Ecto neural progenitor cell (in vitro differentiated cells): ENCODE data around the gene FOXN3.
A peak's percentile ranks its signal among the peaks of the same experiment; 100 is the strongest.
"Not testable (repeated sequence)": the region's sequence is repeated elsewhere in the genome, so short reads cannot be mapped to it uniquely, and the experiment has no call there.

Source experiments
- DNase-seq: peaks from one replicate; pipeline ENCODE4 v3.0.0-alpha.2; 2018; ENCODE audit warnings: low spot score

FOXN3 gene

GRCh38 chr14:89228921-89229639, 188.0 kb downstream of the FOXN3 start:
- DNase-seq, result no peak

DNA sequence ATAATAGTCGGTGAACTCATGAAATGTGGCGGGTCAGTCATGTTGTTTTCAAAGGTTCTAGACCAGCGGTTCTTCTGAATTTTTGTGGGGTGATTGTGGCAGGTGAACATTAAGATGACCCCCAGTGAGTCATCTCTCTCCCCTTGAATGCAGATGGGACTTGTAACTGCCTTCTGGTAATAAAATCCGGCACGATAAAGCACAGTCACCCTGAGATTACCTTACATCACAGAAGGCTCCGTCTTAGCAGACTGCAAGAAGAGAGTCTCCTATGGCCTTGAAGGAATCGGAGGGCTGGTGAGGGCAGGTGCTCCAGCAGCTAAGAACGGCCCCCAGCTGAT, 189.6 kb downstream of the FOXN3 start:
- DNase-seq, result no peak

- no peak for DNase-seq
These were observed 190.1 kb downstream of the FOXN3 start for GRCh38 chr14:89226801-89227495.

DNA sequence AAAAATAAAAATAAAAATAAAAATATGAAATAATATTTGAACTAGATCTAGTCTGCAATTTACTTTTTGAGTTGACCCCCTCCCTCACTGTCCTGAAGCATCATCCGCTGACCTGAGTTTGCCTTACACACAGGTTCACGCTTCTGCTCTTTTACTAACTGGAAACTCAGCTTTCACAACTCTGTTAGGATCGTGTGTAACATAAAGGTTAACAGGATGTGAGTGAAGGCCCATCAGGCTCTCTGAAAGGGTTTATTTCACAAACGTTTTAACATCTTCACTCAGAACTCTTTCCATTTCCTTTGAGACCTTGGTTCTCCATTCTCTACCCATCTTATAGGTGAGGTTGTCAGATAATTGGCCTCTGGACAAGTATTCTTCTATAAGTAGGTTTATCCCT, 191.4 kb downstream of the FOXN3 start:
- DNase-seq, result no peak

DNA sequence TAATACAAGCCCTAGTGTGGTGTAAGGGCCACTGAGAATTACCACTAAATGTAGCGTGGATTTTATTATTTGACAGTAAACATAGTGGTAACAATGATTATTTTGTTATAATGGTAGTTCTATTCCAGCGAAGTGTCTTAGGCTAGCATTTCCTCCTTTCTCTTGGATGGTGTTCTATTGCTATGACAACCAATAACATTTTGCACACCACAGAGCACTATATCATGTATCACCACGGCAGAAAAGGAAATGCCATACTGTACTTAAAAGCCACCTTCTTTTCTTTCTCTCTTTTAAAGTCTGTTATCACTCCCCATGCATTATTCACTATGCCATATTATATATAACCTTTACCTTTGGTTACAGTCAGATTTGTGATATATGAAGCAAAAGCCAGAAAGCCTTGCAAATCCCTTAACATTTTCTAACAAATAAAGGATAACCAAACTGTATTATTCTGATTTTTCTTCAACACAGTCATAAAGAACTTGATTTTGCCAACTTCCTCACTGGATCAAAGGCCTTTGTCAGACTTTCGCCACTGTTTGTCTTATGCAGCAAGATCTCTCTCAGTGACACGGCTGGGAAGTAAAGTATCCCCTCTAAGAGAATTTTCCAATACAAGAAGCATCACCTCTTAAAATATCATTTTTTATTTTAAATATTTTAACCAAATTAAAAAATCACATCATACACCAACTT, 195.8 kb downstream of the FOXN3 start:
- no peak for DNase-seq

- no peak for DNase-seq
These were observed 198.0 kb downstream of the FOXN3 start for GRCh38 chr14:89219051-89219450.

GRCh38 chr14:89217891-89218290, 199.1 kb downstream of the FOXN3 start:
- DNase-seq, result no peak

GRCh38 chr14:89215531-89215930, 201.5 kb downstream of the FOXN3 start:
- no peak for DNase-seq

DNA sequence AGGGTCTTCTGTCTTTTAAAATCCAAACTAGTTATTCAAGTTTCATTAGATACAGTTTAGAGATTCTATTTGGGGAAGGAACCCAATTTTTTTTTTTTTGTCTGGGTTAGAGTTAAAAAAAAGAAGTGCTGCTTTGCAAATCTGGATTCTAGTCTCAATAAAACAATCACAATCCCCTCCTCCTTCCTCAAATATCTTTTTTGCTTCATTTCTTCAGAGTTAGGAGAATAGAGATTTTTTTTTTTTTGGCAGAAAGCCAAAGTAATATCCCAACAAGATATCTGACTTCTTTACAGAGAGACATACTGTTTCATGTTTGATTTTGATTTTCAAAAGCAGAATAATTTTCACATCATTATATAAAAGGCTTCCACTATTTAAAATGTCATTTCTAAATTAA, 201.9 kb downstream of the FOXN3 start:
- no peak for DNase-seq

DNA sequence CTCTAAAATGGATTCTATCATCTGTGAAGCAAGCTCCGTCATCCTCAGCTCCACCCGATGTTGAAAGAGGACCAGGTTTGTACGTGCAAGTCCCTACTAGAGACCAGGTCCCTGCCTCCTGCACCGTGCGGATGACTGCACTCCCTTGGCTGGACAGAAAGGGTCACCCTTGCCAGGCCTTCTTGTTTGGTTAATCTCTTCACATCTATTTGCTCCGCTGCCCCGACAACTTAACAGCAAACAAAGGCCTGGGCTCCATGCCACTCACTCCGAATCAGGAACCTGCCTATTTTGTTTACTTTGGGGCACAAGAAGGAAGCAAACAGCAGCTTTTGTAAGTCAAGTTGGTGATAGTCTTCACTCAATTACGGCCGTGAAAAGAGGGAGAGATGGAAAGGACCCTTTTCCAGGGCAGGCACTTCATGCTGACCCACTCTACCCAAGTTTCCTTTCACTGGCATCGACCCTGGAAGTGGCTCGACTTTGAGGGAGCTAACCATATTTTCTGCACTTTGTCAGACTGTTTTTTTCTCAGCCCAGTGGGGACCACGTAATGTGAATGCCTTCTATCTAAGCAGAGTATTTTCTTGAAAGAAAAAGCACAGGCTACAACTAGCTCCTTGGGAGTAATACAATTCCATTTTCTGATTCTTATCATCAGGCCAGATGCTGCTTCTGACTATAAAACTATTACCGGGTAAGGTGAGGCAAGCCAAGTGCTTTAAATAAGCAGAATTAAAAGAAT, 202.6 kb downstream of the FOXN3 start:
- peak; percentile 50 for DNase-seq

DNA sequence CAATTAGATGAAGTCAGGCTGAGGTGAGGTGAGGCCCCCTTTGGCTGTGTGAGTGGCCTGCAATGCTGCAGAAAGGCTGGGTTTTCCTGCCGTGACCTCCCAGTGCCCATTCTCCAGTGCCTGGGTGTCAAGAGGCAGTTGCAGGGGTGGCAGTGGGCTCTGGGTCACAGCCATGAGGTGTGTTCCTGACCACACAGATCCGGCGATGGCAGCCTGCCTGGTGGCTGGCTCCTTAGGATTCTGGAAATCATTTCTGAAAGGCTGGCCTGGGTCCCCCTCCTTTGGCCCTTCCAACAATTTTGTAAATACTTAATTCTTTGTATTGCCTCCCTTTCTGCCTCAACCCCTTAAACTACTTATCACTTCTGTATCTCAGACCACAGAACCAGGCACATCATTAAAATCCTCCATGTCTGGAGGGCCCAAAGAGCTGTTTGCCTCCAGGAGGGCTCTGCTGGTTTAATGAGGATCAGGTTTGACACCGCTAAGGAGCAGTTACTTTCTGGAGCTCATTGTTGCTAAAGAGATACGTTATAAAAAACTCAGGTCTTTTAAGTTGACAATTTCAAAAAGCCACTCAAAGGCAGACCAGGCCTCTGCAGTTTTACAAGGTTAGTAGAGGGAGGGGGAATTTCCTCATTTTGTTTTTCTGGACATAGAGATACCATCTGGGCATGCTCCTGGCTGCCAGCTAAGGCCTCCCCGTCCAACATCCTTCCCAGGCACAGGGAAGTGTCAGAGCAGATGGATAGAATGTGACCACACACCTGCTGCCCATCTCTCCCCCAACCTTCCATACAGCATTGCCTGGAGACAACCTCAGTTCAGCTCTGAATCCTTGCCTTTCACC, 204.4 kb downstream of the FOXN3 start:
- DNase-seq, result no peak

DNA sequence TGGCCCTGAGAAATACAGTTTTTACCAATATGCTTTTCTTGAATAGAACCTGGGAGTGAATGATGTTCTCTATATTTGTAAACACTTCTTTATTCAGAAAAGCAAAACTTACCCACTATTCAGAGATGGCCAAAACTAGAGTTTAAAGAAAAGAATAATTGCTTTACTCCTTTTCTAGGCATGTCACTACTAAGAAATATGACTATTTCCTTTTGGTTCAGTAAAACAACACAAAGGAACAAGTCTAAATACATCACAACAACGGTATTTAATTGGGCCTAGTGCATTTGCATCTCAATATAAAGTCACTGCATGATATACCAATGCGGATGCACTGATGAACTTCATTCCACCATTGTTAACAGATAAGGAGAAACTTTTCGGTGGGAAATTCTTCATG, 207.5 kb downstream of the FOXN3 start:
- DNase-seq, result no peak

DNA sequence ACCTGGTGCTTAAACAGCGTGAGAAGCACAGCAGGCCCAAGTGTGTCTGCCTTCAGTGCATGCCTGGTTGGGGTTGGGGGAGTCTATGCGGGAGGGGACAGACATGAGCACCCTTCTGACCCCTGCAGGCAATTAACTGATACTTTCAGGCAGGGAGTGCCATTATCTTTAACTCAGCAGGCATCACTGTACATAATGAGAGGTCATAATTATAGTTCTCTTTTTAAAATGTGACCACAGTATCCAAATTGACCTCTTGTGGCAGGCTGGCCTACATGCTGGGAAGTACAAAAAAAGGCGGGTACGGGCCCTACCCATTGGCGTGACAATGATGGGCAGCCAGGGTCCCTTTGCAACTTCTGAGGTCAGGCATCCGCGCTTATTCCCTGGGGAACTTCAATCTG, 209.1 kb downstream of the FOXN3 start:
- no peak for DNase-seq

- DNase-seq, result no peak
These were observed 210.5 kb downstream of the FOXN3 start for GRCh38 chr14:89206389-89207031.

DNA sequence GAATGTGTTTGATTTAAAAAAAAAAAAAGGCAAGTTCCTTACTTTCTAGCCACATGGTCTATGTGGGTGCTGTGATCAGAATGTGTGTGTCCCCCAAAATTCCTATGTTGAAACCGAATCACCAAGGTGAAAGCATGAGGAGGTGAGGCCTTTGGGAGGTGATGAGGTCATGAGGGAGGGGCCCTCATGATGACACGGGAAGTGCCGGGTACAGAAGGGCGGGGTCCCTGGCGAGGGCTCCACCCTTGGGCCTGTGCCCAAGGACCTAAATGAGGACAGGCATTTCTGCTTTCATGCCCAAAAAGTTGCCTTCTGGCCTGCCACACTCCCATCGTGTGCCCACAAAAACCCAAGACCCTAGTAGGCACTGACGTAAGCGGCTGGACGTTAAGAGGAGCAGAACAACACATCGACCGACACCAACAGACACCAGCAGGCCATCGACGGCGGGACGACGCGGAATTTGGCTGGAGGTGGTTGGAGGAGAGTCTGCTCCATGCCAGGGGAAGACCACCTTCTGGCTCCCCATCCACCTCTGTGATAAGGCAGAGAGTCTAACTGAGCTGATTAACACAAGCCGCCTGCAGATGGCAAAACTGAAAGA, 211.8 kb downstream of the FOXN3 start:
- DNase-seq, result no peak

GRCh38 chr14:89202413-89203190, 214.4 kb downstream of the FOXN3 start:
- DNase-seq, result no peak

GRCh38 chr14:89201645-89202044, 215.4 kb downstream of the FOXN3 start:
- no peak for DNase-seq

- DNase-seq, result not testable (repeated sequence)
These were observed 217.7 kb downstream of the FOXN3 start for GRCh38 chr14:89199357-89199756.

DNA sequence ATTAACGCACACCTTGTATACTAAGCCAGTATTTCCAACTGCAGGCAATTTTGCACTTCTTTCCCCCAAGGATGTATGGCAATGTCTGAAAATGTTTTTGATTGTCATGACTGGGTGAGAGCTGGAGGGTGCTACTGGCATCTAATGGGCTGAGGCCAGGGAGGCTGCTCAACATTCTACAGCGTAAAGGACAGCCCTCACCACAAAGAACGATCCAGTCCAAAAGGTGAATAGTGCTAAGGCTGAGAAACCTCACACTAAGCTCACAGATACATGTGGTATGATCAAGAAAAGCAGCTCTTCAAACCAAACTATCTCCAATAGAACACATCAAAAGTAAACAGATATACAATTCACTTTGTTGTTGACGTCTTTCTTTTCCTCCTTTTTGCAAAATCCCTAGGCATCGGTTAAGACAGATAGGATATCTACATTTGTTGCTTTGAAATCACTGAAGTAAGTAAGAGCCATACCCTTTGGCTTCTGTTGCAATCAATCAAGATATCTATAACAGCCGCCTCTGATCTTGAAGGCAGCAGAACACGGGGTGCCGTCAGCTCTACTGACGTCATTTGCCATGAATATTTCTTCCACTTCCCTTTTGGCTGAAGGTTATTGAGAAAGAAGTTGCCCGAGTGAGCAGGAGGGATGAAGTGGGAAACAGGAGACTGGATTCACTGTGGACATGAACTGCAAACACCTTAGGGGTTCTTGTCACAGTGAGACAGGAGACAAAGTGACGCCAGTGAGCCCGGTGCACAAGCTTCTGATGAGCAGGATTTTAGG, 218.3 kb downstream of the FOXN3 start:
- DNase-seq, result no peak
